GM12872 (cell line): ENCODE data around the gene LHX1.

Source experiments
- CTCF ChIP-seq: IDR thresholded peaks from 3 replicates; pipeline ENCODE4 v1.5.1; 2011; ENCODE audit warnings: low read depth, mild to moderate bottlenecking, low read length, moderate library complexity; ENCODE audit not compliant: insufficient read depth

LHX1 gene

GRCh38 chr17:36936455-36937000 is 747 bp upstream of the LHX1 start:
- no peak for TF ChIP-seq CTCF

GRCh38 chr17:36937959-36938565 is 787 bp downstream of the LHX1 start:
- no peak for TF ChIP-seq CTCF

- TF ChIP-seq CTCF, result no peak
These were observed 1.3 kb downstream of the LHX1 start for GRCh38 chr17:36938566-36939051.

GRCh38 chr17:36939052-36939801 is 2.0 kb downstream of the LHX1 start:
- no peak for TF ChIP-seq CTCF

GRCh38 chr17:36939802-36940312 is 2.6 kb downstream of the LHX1 start:
- TF ChIP-seq CTCF, result no peak

GRCh38 chr17:36940313-36941264 is 3.3 kb downstream of the LHX1 start:
- no peak for TF ChIP-seq CTCF
